Raji (cell line): ENCODE data around the gene IWS1.

ENCODE experiments used
- POLR2A ChIP-seq: IDR thresholded peaks from 2 replicates; pipeline ENCODE4 v1.6.1; 2011; ENCODE audit warnings: low read depth, low read length, control low read depth; ENCODE audit not compliant: insufficient read depth

The IWS1 gene

GRCh38 chr2:127482031-127482430 lies 44.3 kb downstream of the IWS1 start:
- TF ChIP-seq POLR2A, result no peak

- TF ChIP-seq POLR2A, result no peak
These were observed 46.2 kb downstream of the IWS1 start for GRCh38 chr2:127479866-127480743.

- TF ChIP-seq POLR2A, result no peak
These were observed 47.0 kb downstream of the IWS1 start for GRCh38 chr2:127479219-127479825.

GRCh38 chr2:127475788-127476187 lies 50.5 kb downstream of the IWS1 start:
- TF ChIP-seq POLR2A, result no peak

GRCh38 chr2:127472268-127472667 lies 54.0 kb downstream of the IWS1 start:
- TF ChIP-seq POLR2A, result no peak

GRCh38 chr2:127471286-127471988 lies 54.9 kb downstream of the IWS1 start:
- TF ChIP-seq POLR2A, result no peak

GRCh38 chr2:127469974-127470373 lies 56.3 kb downstream of the IWS1 start:
- TF ChIP-seq POLR2A, result no peak

GRCh38 chr2:127469051-127469450 lies 57.2 kb downstream of the IWS1 start:
- no peak for TF ChIP-seq POLR2A

GRCh38 chr2:127465258-127465657 lies 61.0 kb downstream of the IWS1 start:
- TF ChIP-seq POLR2A, result no peak

GRCh38 chr2:127464470-127465257 lies 61.6 kb downstream of the IWS1 start:
- no peak for TF ChIP-seq POLR2A

GRCh38 chr2:127463155-127463991 lies 62.9 kb downstream of the IWS1 start:
- TF ChIP-seq POLR2A, result no peak

GRCh38 chr2:127462461-127462860 lies 63.8 kb downstream of the IWS1 start:
- TF ChIP-seq POLR2A, result no peak

GRCh38 chr2:127456960-127457359 lies 69.3 kb downstream of the IWS1 start:
- no peak for TF ChIP-seq POLR2A

- no peak for TF ChIP-seq POLR2A
These were observed 70.5 kb downstream of the IWS1 start for GRCh38 chr2:127455566-127456493.
